Right atrium auricular region (tissue), 2 donors: Measurements from ENCODE around the gene ARPP19. TPM values are rescaled to one million over a fixed set of nuclear protein-coding genes. Genes with fewer than 3 reads are reported as not detected.

Experiments used
- DNase-seq: peaks from one replicate; pipeline ENCODE4 v3.0.0-alpha.2; 2019; ENCODE audit warnings: low spot score
- H3K27ac ChIP-seq, 2 donors: fragments of 200-600 bp; sonication (generic); 1 replicate in 1 of 2; 2 replicates in 1 of 2; pipeline ENCODE4 v1.5.1; 2016 to 2019
- H3K27me3 ChIP-seq, 2 donors: fragments of 200-600 bp; sonication (generic); one replicate each; pipeline versions ENCODE4 v1.5.1 to v1.6.0; 2017 to 2019
- H3K36me3 ChIP-seq: fragments of 200-600 bp; sonication (generic); one replicate; pipeline ENCODE4 v1.5.1; 2016
- H3K4me1 ChIP-seq, 2 donors: fragments of 200-600 bp; sonication (generic); one replicate each; pipeline versions ENCODE4 v1.5.1 to v1.6.0; 2017 to 2019
- H3K4me3 ChIP-seq, 2 donors: fragments of 200-600 bp; sonication (generic); 1 replicate in 1 of 2; 2 replicates in 1 of 2; pipeline ENCODE4 v1.5.1; 2017 to 2019; ENCODE audit warnings: mild to moderate bottlenecking in 1 of 2, moderate library complexity in 1 of 2
- H3K9me3 ChIP-seq, 2 donors: fragments of 200-600 bp; sonication (generic); one replicate each; pipeline ENCODE4 v1.5.1; 2019
- CTCF ChIP-seq, 2 donors: fragments of 200-600 bp; sonication (generic); IDR thresholded peaks; one replicate each; pipeline ENCODE4 v1.5.1; 2019; ENCODE audit warnings: antibody characterized with exemption in 2 of 2
- total RNA-seq, 2 donors: library from RNA; depleted of rRNA; stranded (reverse); fragments of >200 nt; gene quantifications; one replicate each; pipeline ENCODE4 v1.1.0, GENCODE V29; 2016

The ARPP19 gene
- total RNA-seq, 2 donors from 2014 or later, result 82.7 to 94.3 TPM

DNA sequence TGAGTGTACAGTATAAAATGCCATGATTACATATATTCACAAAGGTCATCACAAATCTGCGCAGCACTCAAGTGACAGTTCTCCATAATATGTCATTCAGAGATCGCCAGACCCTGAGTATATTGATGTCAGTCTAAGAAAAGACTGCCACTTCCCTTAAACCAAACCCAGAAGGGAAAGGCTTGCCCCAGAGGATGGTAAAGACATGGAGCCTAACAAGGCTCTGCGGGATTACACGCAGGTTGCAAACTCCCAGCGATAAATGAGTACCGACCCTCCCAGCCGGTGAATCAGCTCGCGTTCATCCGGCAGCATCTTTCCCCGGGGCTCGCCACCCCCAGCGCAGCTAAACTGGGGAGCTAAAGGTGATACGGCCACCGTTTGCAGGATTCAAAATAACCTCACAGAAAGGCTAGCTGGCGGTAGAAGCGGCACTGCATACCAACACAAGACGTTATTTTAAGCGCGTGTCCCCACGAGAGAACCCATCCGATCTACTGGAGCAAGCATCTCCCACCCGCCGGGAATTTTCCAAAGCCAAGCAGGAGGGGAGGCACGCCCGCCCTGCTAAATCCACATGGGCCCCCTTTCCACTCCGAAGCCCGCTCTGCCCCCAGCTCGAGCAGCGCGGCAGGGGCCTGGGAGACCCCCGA is 40.8 kb downstream of the ARPP19 start:
- H3K4me3 ChIP-seq, result peak overlapping the region; percentile 63 to 89
- H3K9me3 ChIP-seq, result no peaks in the 10 kb centered on the region
- peak overlapping the region; percentile 87 to 88 for H3K27ac ChIP-seq
- no peak for DNase-seq
- no peaks in the 10 kb centered on the region for H3K27me3 ChIP-seq
- H3K4me1 ChIP-seq, result peaks cover 0 to 17% of the 10 kb centered on the region in 2 donors
- no peaks in the 10 kb centered on the region for H3K36me3 ChIP-seq
- TF ChIP-seq CTCF (IDR thresholded peaks at IDR 0.05), result no peak

GRCh38 chr15:52527196-52527910 is 41.5 kb downstream of the ARPP19 start:
- peak overlapping the region in 1 of 2 donors; percentile 88 for H3K27ac ChIP-seq
- no peaks in the 10 kb centered on the region for H3K36me3 ChIP-seq
- peak overlapping the region; percentile 63 to 89 for H3K4me3 ChIP-seq
- TF ChIP-seq CTCF (IDR thresholded peaks at IDR 0.05), result no peak
- no peak for DNase-seq
- H3K27me3 ChIP-seq, result no peaks in the 10 kb centered on the region
- no peaks in the 10 kb centered on the region for H3K9me3 ChIP-seq
- H3K4me1 ChIP-seq, result peaks cover 0 to 17% of the 10 kb centered on the region in 2 donors

DNA sequence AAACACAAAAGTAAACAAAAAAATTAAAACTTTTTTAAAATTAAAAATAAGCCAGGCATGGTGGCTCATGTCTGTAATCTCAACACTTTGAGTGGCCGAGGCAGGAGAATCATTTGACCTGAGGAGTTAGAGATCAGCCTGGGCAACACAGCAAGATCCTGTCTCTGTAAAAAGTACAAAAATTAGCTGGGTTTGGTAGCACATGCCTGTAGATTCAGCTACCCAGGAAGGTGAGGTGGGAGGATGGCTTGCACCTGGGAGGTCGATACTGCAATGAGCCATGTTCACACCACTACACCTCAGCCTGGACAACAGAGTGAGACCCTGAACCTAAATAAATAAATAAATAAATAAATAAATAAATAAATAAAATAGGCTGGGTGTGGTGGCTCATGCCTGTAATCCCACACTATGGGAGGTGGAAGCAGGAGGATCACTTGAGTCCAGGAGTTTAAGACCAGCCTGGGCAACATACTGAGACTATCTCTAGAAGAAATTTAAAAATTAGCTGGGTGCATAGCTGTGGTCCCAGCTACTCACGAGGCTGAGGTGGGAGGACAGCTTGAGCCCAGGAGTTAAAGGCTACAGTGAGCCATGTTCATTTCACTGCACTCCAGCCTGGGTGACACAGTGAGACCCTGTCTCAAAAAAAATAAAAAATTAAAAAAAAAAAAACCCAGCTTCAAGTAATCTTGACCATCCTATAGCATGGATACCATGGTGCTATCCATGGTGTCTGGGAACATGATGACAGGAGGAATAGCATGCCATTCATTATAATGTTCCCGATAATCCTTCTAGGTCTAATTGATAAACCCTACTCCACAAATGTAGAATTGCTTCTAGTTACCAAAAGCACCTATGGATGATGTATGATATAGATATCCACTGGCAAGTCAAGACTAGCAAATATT is 44.4 kb downstream of the ARPP19 start:
- no peak overlapping the region for H3K27ac ChIP-seq
- no peak for TF ChIP-seq CTCF (IDR thresholded peaks at IDR 0.05)
- H3K27me3 ChIP-seq, result no peaks in the 10 kb centered on the region
- no peak for DNase-seq
- H3K4me3 ChIP-seq, result no peak overlapping the region
- no peaks in the 10 kb centered on the region for H3K9me3 ChIP-seq
- no peaks in the 10 kb centered on the region for H3K36me3 ChIP-seq
- peaks cover 0 to 20% of the 10 kb centered on the region in 2 donors for H3K4me1 ChIP-seq

DNA sequence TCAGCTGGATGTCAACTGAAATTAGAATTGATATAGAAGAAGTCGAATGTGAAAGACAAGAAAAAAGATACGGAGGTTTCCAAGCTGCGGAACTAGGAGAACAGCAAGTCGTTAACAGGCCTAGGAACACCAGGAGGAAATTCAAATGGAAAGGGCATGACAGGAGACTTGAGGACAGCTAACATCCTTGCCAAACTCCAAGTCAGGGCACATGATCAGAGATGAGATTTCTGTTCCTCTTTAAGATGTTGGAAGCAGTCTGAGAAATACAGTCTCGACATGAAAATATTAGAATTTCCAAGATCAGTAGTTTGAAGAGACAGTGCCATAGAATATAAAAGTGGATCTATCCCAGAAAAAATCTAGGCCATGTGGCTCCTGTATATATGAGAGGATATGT is 45.2 kb downstream of the ARPP19 start:
- Histone ChIP-seq H3K4me3 (no peak overlapping the region), H3K4me1 (peaks cover 0 to 17% of the 10 kb centered on the region in 2 donors), H3K9me3 (no peaks in the 10 kb centered on the region), H3K27ac (peak overlapping the region in 1 of 2 donors; percentile 19), H3K27me3 (no peaks in the 10 kb centered on the region), H3K36me3 (no peaks in the 10 kb centered on the region)
- DNase-seq, result no peak
- TF ChIP-seq CTCF (IDR thresholded peaks at IDR 0.05), result no peak

DNA sequence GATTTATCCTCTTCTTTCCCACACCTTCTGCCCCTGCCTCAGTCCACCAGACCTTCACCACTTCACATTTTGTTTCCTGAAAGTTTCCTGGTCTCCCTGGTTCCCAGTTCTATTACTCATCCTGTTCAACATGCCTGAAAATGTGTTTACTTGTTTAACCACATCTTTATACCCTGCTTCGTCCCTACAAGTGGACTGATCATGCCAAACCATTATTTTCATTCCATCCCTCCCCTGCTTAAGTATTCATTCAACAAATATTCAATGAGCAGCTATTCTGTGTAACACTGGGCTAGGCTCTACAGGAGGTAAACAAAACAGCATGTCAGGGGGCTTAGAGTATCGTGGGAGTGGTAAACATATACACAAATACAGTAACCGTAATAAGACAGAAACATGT is 45.6 kb downstream of the ARPP19 start:
- Histone ChIP-seq H3K4me3 (no peak overlapping the region), H3K36me3 (no peaks in the 10 kb centered on the region), H3K27me3 (no peaks in the 10 kb centered on the region), H3K9me3 (no peaks in the 10 kb centered on the region), H3K4me1 (peaks cover 0 to 17% of the 10 kb centered on the region in 2 donors), H3K27ac (peak overlapping the region in 1 of 2 donors; percentile 19)
- DNase-seq, result no peak
- TF ChIP-seq CTCF (IDR thresholded peaks at IDR 0.05), result no peak
